CD4-positive, alpha-beta memory T cell (primary cell): Measurements from ENCODE around the gene BEGAIN. TPM values are rescaled to one million over a fixed set of nuclear protein-coding genes. Genes with fewer than 3 reads are reported as not detected.

ENCODE experiments used
- CTCF ChIA-PET: fragments of 350-600 bp; sonication (Branson Sonifier 250); formaldehyde crosslinking; loops from one replicate; lab custom pipeline; 2021; ENCODE audit warnings: inconsistent platforms; ENCODE audit not compliant: partially characterized antibody; lab: Charles Lee
- POLR2A ChIA-PET: fragments of 350-600 bp; sonication (Branson Sonifier 250); formaldehyde crosslinking; loops from one replicate; lab custom pipeline; 2021; ENCODE audit not compliant: partially characterized antibody; lab: Charles Lee
- DNase-seq, 5 donors: peaks; one replicate each; pipeline versions ENCODE4 v3.0.0 to v3.0.0-alpha.2; 2020 to 2022; ENCODE audit warnings: mixed read lengths in 1 of 5
- H3K27ac ChIP-seq: one replicate; pipeline ENCODE4 v1.7.0; 2013; ENCODE audit warnings: low read depth, low read length
- H3K27me3 ChIP-seq: 2 replicates; pipeline ENCODE4 v1.7.0; 2013; ENCODE audit warnings: mild to moderate bottlenecking, low read length, moderate library complexity; ENCODE audit not compliant: insufficient read depth
- H3K36me3 ChIP-seq: 2 replicates; pipeline ENCODE4 v1.7.0; 2013; ENCODE audit warnings: mild to moderate bottlenecking, low read length, moderate library complexity; ENCODE audit not compliant: insufficient read depth
- H3K4me1 ChIP-seq: 2 replicates; pipeline ENCODE4 v1.7.0; 2013; ENCODE audit warnings: mild to moderate bottlenecking, low read length, moderate library complexity; ENCODE audit not compliant: insufficient read depth
- H3K4me3 ChIP-seq, 2 donors: one replicate each; pipeline ENCODE4 v1.7.0; 2013; ENCODE audit warnings: low read length in 2 of 2, mild to moderate bottlenecking in 1 of 2
- H3K9me3 ChIP-seq, 2 donors: one replicate each; pipeline ENCODE4 v1.7.0; 2013; ENCODE audit warnings: low read length in 2 of 2, control low read depth in 1 of 2; ENCODE audit not compliant: control insufficient read depth in 1 of 2
- H3K27ac Mint-ChIP-seq, 7 donors: one replicate each; pipeline ENCODE4 v1.8.0; 2020 to 2021; ENCODE audit warnings: mixed read lengths in 7 of 7, mild to moderate bottlenecking in 6 of 7, inconsistent platforms in 3 of 7, moderate library complexity in 3 of 7
- H3K27me3 Mint-ChIP-seq, 2 donors: one replicate each; pipeline ENCODE4 v1.8.0; 2020 to 2021; ENCODE audit warnings: mixed read lengths in 2 of 2
- H3K36me3 Mint-ChIP-seq, 2 donors: one replicate each; pipeline ENCODE4 v1.8.0; 2020 to 2021; ENCODE audit warnings: mixed read lengths in 2 of 2, inconsistent platforms in 1 of 2, mild to moderate bottlenecking in 1 of 2
- H3K4me1 Mint-ChIP-seq, 4 donors: one replicate each; pipeline ENCODE4 v1.8.0; 2020 to 2021; ENCODE audit warnings: mixed read lengths in 4 of 4, mild to moderate bottlenecking in 1 of 4
- H3K4me3 Mint-ChIP-seq, 8 donors: one replicate each; pipeline ENCODE4 v1.8.0; 2020 to 2021; ENCODE audit warnings: mixed read lengths in 8 of 8, mild to moderate bottlenecking in 7 of 8, moderate library complexity in 6 of 8, inconsistent platforms in 3 of 8
- H3K9me3 Mint-ChIP-seq, 8 donors: one replicate each; pipeline ENCODE4 v1.8.0; 2020 to 2021; ENCODE audit warnings: mixed read lengths in 8 of 8, mild to moderate bottlenecking in 5 of 8, inconsistent platforms in 3 of 8, moderate library complexity in 1 of 8
- intact Hi-C: fragments of 100-400 bp; cut with micrococcal nuclease; formaldehyde crosslinking; loops from one replicate; pipeline ENCODE4 v1.15.1; 2023
- polyA plus RNA-seq, 2 donors: library from polyadenylated mRNA; unstranded; fragments of 300-500 nt; fragmentation: Illumina TruSeq; gene quantifications; one replicate each; pipeline ENCODE4 v1.2.3, GENCODE V29; 2021
- total RNA-seq, 2 experiments: library from RNA; stranded (reverse); gene quantifications; one replicate each; pipeline ENCODE4 v1.2.3, GENCODE V29; 2021

BEGAIN gene
- total and polyA plus RNA-seq, 4 experiments from 2014 or later, result 0.09 to 1.8 (median 1.2) TPM

DNA sequence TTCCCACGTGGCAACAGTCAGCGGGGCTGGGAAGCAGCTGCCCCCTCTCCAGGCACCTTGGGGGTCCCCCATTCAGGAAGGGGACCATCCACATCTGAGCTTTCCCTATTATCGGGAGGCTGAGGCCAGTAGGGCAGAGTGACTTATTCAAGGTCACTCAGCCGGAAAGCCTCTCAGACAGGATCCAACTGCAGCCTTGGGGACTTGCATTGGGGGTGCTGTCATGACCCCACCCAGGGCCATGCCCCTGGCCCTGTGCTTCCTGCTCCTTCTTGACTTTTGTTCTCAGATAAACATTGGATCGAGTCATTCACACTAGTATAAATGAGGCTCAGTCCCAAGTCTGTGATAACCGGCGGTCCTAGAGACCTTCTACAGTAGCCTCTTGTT, 12.6 kb downstream of the BEGAIN start:
- no peaks in the 10 kb centered on the region for H3K36me3 Mint-ChIP-seq
- peaks cover 0 to 6% (median 0%) of the 10 kb centered on the region in 8 donors for H3K9me3 Mint-ChIP-seq
- Histone ChIP-seq H3K4me1 (no peaks in the 10 kb centered on the region), H3K9me3 (no peaks in the 10 kb centered on the region), H3K27ac (no peak overlapping the region), H3K36me3 (no peaks in the 10 kb centered on the region), H3K4me3 (no peak overlapping the region), H3K27me3 (peaks cover 2% of the 10 kb centered on the region)
- ChIA-PET POLR2A (no interaction called here), CTCF (no interaction called here)
- DNase-seq, result peak in 1 of 5 donors; percentile 2
- no peak overlapping the region for H3K27ac Mint-ChIP-seq
- peaks cover 7 to 15% of the 10 kb centered on the region in 2 donors for H3K27me3 Mint-ChIP-seq
- H3K4me1 Mint-ChIP-seq, result peaks cover 2 to 8% (median 6%) of the 10 kb centered on the region in 4 donors
- H3K4me3 Mint-ChIP-seq, result no peak overlapping the region
- intact Hi-C loops, result no loop called here

DNA sequence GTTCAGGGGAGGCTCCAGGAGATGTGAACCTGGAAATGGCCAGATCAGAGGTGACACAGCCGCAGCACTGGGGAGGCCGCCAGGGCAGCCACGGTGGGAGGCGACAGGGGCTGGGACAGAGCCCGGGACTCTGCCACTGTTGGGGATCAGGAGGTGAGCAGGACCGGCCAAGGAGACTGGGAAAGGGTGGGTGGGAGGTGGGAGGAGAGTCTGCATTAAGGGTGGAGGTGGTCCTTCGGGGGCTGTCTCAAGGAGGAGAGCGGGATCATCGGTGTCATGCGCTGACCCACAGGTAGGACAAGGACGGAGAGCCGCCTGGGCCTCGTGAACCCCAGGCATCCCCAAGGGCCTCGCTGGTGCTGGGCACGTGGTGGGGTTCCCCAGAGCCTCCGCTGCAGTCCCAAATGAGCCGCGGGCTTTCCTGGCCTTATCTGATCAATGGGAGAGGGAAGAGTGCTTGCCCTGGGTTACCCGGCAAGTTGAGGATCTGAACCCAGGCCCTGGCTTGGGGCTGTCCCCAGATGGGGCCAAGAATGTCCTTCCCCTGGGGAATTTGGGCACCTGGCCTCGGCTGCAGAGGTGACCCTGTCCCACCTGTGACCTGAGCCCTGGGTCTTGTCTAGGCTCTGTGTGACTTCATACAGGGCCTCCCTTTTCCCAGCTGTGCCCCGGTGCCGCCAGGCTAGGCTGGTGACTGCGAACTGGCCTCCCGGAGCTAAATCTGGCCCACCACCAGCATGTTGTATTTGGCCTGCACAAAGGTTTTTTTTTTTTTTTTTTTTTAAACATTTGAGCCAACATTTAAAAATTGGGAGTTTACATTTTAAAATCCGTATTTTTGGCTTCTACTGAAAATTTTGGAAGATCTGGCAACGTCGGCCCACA, 13.2 kb downstream of the BEGAIN start:
- Mint-ChIP-seq H3K27me3 (peaks cover 12 to 18% of the 10 kb centered on the region in 2 donors), H3K36me3 (no peaks in the 10 kb centered on the region), H3K4me3 (no peak overlapping the region), H3K4me1 (peaks cover 2 to 12% (median 8%) of the 10 kb centered on the region in 4 donors), H3K9me3 (peaks cover 0 to 6% (median 0%) of the 10 kb centered on the region in 8 donors), H3K27ac (no peak overlapping the region)
- ChIA-PET CTCF (no interaction called here), POLR2A (no interaction called here)
- H3K9me3 ChIP-seq, result no peaks in the 10 kb centered on the region
- H3K4me1 ChIP-seq, result no peaks in the 10 kb centered on the region
- H3K27me3 ChIP-seq, result peaks cover 8% of the 10 kb centered on the region
- intact Hi-C loops, result no loop called here
- no peaks in the 10 kb centered on the region for H3K36me3 ChIP-seq
- peak in 1 of 5 donors; percentile 24 for DNase-seq
- H3K4me3 ChIP-seq, result no peak overlapping the region
- H3K27ac ChIP-seq, result no peak overlapping the region

DNA sequence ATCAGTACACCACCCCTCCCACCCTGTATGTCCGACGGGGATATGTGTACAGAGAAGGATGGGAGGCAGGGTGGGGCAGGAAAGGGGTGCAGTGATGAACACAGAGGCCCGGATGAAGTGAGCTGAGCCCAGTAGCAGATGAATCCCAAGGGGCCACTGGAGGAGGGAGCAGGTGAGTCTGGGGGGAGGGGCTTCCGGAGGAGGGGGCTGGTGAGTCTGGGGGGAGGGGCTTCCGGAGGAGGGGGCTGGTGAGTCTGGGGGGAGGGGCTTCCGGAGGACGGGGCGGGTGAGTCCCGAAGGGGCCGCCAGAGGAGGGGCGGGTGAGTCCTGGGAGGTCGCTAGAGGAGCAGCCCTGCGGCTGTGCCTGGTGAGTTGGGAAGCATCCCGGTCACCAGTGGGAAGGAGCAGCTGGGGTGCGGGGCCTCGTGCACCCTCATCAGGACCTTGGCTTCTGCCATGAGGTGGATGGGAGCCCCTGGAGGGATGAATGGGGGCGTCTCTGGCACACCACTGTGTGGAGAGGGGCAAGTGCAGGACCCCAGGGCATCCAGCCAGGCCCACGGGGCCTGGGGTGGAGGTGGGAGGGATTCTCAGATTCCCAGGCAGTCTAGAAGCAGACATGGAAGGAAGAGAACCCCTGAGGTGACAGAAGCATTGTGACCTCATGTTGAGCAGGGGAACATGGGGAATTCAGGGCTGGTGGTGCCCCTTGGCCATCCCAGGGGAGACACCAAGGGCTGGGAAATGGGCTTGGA, 14.0 kb downstream of the BEGAIN start:
- intact Hi-C loops, result no loop called here
- Histone ChIP-seq H3K4me1 (peaks cover 4% of the 10 kb centered on the region), H3K9me3 (no peaks in the 10 kb centered on the region), H3K36me3 (no peaks in the 10 kb centered on the region), H3K27me3 (peaks cover 9% of the 10 kb centered on the region), H3K4me3 (no peak overlapping the region), H3K27ac (no peak overlapping the region)
- Mint-ChIP-seq H3K36me3 (no peaks in the 10 kb centered on the region), H3K27ac (peak overlapping the region in 2 of 7 donors; percentile 17 to 66), H3K4me3 (no peak overlapping the region), H3K9me3 (peaks cover 0 to 1% (median 0%) of the 10 kb centered on the region in 8 donors), H3K4me1 (peaks cover 2 to 12% (median 8%) of the 10 kb centered on the region in 4 donors), H3K27me3 (peaks cover 12 to 18% of the 10 kb centered on the region in 2 donors)
- CTCF ChIA-PET, result no interaction called here
- peak in 1 of 5 donors; percentile 31 for DNase-seq
- POLR2A ChIA-PET, result no interaction called here

DNA sequence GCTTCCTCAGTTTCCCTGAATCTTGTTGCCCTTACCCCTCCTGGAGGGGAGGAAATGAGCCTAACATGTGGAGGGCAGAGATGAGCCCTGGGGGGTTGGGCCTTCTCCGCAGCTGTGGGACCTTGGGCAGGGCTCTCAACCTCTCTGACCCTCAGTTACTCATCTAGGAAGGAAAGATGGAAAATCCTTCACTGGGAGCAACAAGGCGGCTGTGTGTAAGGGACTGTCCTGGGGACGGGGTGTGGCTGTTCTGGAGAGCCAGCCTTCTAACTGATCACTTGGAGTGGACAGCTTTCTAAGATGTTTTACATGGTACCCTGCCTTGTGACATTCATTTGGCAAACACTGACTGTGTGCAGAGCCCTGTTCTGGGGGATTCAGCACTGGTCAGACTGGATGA, 14.7 kb downstream of the BEGAIN start:
- peaks cover 12 to 18% of the 10 kb centered on the region in 2 donors for H3K27me3 Mint-ChIP-seq
- DNase-seq, result peak in 1 of 5 donors; percentile 17
- H3K36me3 Mint-ChIP-seq, result no peaks in the 10 kb centered on the region
- H3K27ac Mint-ChIP-seq, result peak overlapping the region in 2 of 7 donors; percentile 17 to 66
- intact Hi-C loops, result no loop called here
- Histone ChIP-seq H3K4me1 (peaks cover 6% of the 10 kb centered on the region), H3K4me3 (no peak overlapping the region), H3K27ac (no peak overlapping the region), H3K27me3 (peaks cover 9% of the 10 kb centered on the region), H3K36me3 (no peaks in the 10 kb centered on the region), H3K9me3 (no peaks in the 10 kb centered on the region)
- ChIA-PET POLR2A (no interaction called here), CTCF (no interaction called here)
- H3K9me3 Mint-ChIP-seq, result peaks cover 0 to 1% (median 0%) of the 10 kb centered on the region in 8 donors
- H3K4me1 Mint-ChIP-seq, result peaks cover 2 to 12% (median 8%) of the 10 kb centered on the region in 4 donors
- no peak overlapping the region for H3K4me3 Mint-ChIP-seq

DNA sequence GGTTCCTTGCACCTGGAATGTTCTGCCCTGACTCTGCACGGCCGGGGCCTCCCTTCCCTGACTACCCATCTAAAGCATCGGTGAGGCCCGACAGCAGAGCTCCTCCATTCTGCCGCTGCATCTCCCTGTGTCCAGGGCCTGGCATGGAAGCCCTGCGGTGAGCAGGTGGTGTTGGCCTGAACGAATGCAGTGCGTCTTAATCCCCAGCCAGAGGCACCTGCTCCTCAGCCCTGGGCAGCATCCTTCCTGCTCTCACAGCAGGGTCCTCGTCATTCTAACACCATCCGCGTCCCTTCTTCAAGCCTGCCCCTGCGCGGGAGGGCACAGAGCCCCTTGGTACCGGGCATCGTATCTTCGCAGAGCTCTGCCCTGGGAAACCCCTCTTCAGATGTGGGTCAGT, 15.4 kb downstream of the BEGAIN start:
- Mint-ChIP-seq H3K36me3 (no peaks in the 10 kb centered on the region), H3K27me3 (peaks cover 12 to 18% of the 10 kb centered on the region in 2 donors), H3K27ac (no peak overlapping the region), H3K9me3 (peaks cover 0 to 1% (median 0%) of the 10 kb centered on the region in 8 donors), H3K4me3 (no peak overlapping the region), H3K4me1 (peaks cover 2 to 12% (median 9%) of the 10 kb centered on the region in 4 donors)
- no peak overlapping the region for H3K4me3 ChIP-seq
- peaks cover 9% of the 10 kb centered on the region for H3K4me1 ChIP-seq
- POLR2A ChIA-PET, result no interaction called here
- DNase-seq, result peak in 1 of 5 donors; percentile 36
- no peaks in the 10 kb centered on the region for H3K36me3 ChIP-seq
- no peak overlapping the region for H3K27ac ChIP-seq
- intact Hi-C loops, result no loop called here
- H3K9me3 ChIP-seq, result no peaks in the 10 kb centered on the region
- CTCF ChIA-PET, result no interaction called here
- H3K27me3 ChIP-seq, result peaks cover 11% of the 10 kb centered on the region

DNA sequence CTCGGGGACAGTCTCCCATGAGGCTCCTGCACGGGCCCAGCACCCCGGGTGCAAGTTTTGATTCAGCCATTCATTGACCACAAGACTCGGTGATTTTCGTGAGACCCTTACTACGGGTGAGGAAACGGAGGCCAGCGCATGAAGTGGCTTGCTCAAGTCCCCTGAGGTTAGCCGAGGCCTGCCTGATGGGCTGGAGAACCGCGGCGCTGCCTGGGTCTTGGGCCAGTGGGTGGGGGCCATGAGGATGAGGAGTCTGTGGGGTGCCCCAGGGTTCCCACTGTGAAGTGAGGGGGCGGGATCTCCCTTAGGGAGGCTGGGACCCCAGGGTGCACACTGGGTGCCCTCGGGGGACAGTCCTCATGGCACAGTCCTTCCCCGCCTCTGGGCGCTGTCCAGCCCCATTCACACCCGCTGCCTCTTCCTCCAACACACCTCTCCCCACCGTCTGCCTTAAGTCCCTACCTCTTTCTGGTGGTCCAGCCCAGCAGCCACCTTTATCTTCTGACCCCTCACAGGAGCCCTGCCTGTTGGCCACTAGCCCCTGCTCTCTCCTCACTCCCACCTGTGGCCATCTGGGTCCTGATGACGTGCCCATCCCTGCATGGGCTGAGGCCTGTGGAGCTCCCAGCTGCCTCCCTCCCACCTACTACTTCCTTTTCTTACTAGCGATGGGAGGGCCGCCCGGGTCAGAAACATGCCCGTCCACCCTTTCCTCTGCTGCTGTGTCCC, 16.3 kb downstream of the BEGAIN start:
- CTCF ChIA-PET, result interaction anchor here (1.6 kb wide), 1 partner anchor 75 kb away, joined by 6 read pairs; no protein-coding TSS in a partner anchor
- Histone ChIP-seq H3K4me1 (peaks cover 11% of the 10 kb centered on the region), H3K27ac (no peak overlapping the region), H3K36me3 (no peaks in the 10 kb centered on the region), H3K27me3 (peaks cover 17% of the 10 kb centered on the region), H3K4me3 (no peak overlapping the region), H3K9me3 (no peaks in the 10 kb centered on the region)
- Mint-ChIP-seq H3K27ac (peak overlapping the region in 1 of 7 donors; percentile 73), H3K27me3 (peaks cover 15 to 19% of the 10 kb centered on the region in 2 donors), H3K4me1 (peaks cover 2 to 14% (median 10%) of the 10 kb centered on the region in 4 donors), H3K4me3 (peak overlapping the region in 2 of 8 donors; percentile 20 to 39), H3K36me3 (no peaks in the 10 kb centered on the region), H3K9me3 (peaks cover 0 to 1% (median 0%) of the 10 kb centered on the region in 8 donors)
- intact Hi-C loops, result no loop called here
- POLR2A ChIA-PET, result no interaction called here
- peak in 1 of 5 donors; percentile 13 for DNase-seq
